Measurements from ENCODE around the gene OR5H6.

GRCh38 chr3:98259707-98260106 is 4.3 kb upstream of the OR5H6 start:
- TF ChIP-seq CTCF (IDR thresholded peaks at IDR 0.05) (no peak), POLR2A (IDR thresholded peaks at IDR 0.05) (no peak)
